Vagina (tissue), 2 donors: Measurements from ENCODE around the gene RNF223.

Experiments used
- POLR2A ChIP-seq, 2 donors: fragments of 450-650 bp; IDR thresholded peaks; one replicate each; pipeline ENCODE4 v1.6.1; 2017; ENCODE audit warnings: antibody characterized with exemption in 2 of 2, mild to moderate bottlenecking in 2 of 2, moderate library complexity in 2 of 2
- POLR2AphosphoS5 ChIP-seq, 2 donors: sonication (generic); formaldehyde crosslinking; IDR thresholded peaks; one replicate each; pipeline ENCODE4 v1.9.0; 2017; ENCODE audit warnings: antibody characterized with exemption in 2 of 2, mild to moderate bottlenecking in 2 of 2, low read depth in 1 of 2; ENCODE audit not compliant: insufficient read depth in 1 of 2
- TF ChIP-seq, protein P1 (sequence below), 3 experiments: fragments of 450-650 bp in 2 of 3; fragments of 200-600 bp in 1 of 3; sonication (generic) in 1 of 3; IDR thresholded peaks; one replicate each; pipeline ENCODE4 v1.5.1; 2017 to 2019; ENCODE audit warnings: antibody characterized with exemption in 3 of 3, mild to moderate bottlenecking in 2 of 3, moderate library complexity in 2 of 3

DNA sequence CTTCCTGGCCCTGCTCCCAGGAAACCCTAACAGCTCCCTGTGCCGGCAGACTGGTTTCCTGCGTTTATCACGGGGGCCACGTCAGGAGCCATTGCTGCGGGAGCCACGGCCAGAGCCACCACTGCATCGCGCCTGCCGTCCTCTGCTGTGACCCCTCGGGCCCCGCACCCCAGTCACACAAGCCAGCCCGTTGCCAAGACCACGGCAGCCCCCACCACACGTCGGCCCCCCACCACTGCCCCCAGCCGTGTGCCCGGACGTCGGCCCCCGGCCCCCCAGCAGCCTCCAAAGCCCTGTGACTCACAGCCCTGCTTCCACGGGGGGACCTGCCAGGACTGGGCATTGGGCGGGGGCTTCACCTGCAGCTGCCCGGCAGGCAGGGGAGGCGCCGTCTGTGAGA lies 26.1 kb downstream of the RNF223 start:
- TF ChIP-seq, protein P1, sequence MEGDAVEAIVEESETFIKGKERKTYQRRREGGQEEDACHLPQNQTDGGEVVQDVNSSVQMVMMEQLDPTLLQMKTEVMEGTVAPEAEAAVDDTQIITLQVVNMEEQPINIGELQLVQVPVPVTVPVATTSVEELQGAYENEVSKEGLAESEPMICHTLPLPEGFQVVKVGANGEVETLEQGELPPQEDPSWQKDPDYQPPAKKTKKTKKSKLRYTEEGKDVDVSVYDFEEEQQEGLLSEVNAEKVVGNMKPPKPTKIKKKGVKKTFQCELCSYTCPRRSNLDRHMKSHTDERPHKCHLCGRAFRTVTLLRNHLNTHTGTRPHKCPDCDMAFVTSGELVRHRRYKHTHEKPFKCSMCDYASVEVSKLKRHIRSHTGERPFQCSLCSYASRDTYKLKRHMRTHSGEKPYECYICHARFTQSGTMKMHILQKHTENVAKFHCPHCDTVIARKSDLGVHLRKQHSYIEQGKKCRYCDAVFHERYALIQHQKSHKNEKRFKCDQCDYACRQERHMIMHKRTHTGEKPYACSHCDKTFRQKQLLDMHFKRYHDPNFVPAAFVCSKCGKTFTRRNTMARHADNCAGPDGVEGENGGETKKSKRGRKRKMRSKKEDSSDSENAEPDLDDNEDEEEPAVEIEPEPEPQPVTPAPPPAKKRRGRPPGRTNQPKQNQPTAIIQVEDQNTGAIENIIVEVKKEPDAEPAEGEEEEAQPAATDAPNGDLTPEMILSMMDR (IDR thresholded peaks at IDR 0.05) = no peak
- TF ChIP-seq POLR2AphosphoS5 (IDR thresholded peaks at IDR 0.05; ENCODE audit: insufficient read depth in 1 of 2, low read depth in 1 of 2) = no peak
- TF ChIP-seq POLR2A (IDR thresholded peaks at IDR 0.05) = no peak
